Testis (tissue), 2 donors: ENCODE data around the gene H6PD.

Source experiments
- POLR2A ChIP-seq: fragments of 450-650 bp; IDR thresholded peaks from one replicate; pipeline ENCODE4 v1.6.1; 2017; ENCODE audit warnings: antibody characterized with exemption, mild to moderate bottlenecking, moderate library complexity
- TF ChIP-seq, protein P1 (sequence below), 3 experiments: fragments of 450-650 bp in 2 of 3; fragments of 200-600 bp in 1 of 3; sonication (generic) in 1 of 3; IDR thresholded peaks; one replicate each; pipeline ENCODE4 v1.5.1; 2016 to 2019; ENCODE audit warnings: antibody characterized with exemption in 3 of 3, mild to moderate bottlenecking in 2 of 3, moderate library complexity in 1 of 3

GRCh38 chr1:9187004-9187403 is 47.6 kb upstream of the H6PD start:
- TF ChIP-seq, protein P1, sequence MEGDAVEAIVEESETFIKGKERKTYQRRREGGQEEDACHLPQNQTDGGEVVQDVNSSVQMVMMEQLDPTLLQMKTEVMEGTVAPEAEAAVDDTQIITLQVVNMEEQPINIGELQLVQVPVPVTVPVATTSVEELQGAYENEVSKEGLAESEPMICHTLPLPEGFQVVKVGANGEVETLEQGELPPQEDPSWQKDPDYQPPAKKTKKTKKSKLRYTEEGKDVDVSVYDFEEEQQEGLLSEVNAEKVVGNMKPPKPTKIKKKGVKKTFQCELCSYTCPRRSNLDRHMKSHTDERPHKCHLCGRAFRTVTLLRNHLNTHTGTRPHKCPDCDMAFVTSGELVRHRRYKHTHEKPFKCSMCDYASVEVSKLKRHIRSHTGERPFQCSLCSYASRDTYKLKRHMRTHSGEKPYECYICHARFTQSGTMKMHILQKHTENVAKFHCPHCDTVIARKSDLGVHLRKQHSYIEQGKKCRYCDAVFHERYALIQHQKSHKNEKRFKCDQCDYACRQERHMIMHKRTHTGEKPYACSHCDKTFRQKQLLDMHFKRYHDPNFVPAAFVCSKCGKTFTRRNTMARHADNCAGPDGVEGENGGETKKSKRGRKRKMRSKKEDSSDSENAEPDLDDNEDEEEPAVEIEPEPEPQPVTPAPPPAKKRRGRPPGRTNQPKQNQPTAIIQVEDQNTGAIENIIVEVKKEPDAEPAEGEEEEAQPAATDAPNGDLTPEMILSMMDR (IDR thresholded peaks at IDR 0.05) = no peak
- TF ChIP-seq POLR2A = no peak
